Fibroblast of lung (primary cell): ENCODE measurements around the gene WDR37. TPM values are rescaled to one million over a fixed set of nuclear protein-coding genes. Genes with fewer than 3 reads are reported as not detected.

Experiments
- DNase-seq, 2 donors: peaks; one replicate each; pipeline versions ENCODE4 v3.0.0 to v3.0.0-alpha.2; 2010; ENCODE audit warnings: low read depth in 2 of 2
- H2AFZ ChIP-seq: 2 replicates; pipeline ENCODE4 v1.5.1; 2012; ENCODE audit warnings: low read length, control low read depth, inconsistent platforms
- H3K27ac ChIP-seq: 2 replicates; pipeline ENCODE4 v1.5.1; 2011; ENCODE audit warnings: low read length, control low read depth; ENCODE audit not compliant: insufficient read depth
- H3K27me3 ChIP-seq: 2 replicates; pipeline ENCODE4 v1.5.1; 2011; ENCODE audit warnings: mild to moderate bottlenecking, low read length; ENCODE audit not compliant: control insufficient read depth, insufficient read depth
- H3K36me3 ChIP-seq: 2 replicates; pipeline ENCODE4 v1.5.1; 2011; ENCODE audit warnings: low read length; ENCODE audit not compliant: control insufficient read depth, insufficient read depth
- H3K4me1 ChIP-seq: 2 replicates; pipeline ENCODE4 v1.5.1; 2011; ENCODE audit warnings: low read length; ENCODE audit not compliant: control insufficient read depth, insufficient read depth; ENCODE audit errors: extremely low read depth
- H3K4me2 ChIP-seq: 2 replicates; pipeline ENCODE4 v1.5.1; 2011; ENCODE audit warnings: low read length, control low read depth; ENCODE audit not compliant: insufficient read depth; ENCODE audit errors: extremely low read depth
- H3K4me3 ChIP-seq, 4 experiments: fragments of 200-600 bp in 1 of 4; sonication (generic) in 1 of 4; replicated peaks in 1 of 4; 2 replicates each; pipeline ENCODE4 v1.5.1; 2011 to 2016; ENCODE audit warnings: low read length in 4 of 4, low read depth in 3 of 4, mild to moderate bottlenecking in 3 of 4, control low read depth in 2 of 4, inconsistent platforms in 1 of 4, mixed read lengths in 1 of 4; ENCODE audit not compliant: insufficient read depth in 1 of 4; ENCODE audit errors: control extremely low read depth in 1 of 4
- H3K79me2 ChIP-seq: 2 replicates; pipeline ENCODE4 v1.5.1; 2012; ENCODE audit warnings: mild to moderate bottlenecking, low read length, inconsistent platforms; ENCODE audit not compliant: control insufficient read depth, insufficient read depth
- H3K9ac ChIP-seq: 2 replicates; pipeline ENCODE4 v1.5.1; 2011; ENCODE audit warnings: mild to moderate bottlenecking, low read length, control low read depth; ENCODE audit not compliant: insufficient read depth
- H3K9me3 ChIP-seq: 2 replicates; pipeline ENCODE4 v1.5.1; 2012; ENCODE audit warnings: low read depth, low read length; ENCODE audit not compliant: control insufficient read depth, insufficient read depth
- H4K20me1 ChIP-seq: 2 replicates; pipeline ENCODE4 v1.5.1; 2011; ENCODE audit warnings: low read length; ENCODE audit not compliant: control insufficient read depth, insufficient read depth; ENCODE audit errors: extremely low read depth
- EZH2 ChIP-seq: IDR thresholded peaks from 2 replicates; pipeline ENCODE4 v1.5.1; 2012; ENCODE audit warnings: low read length, control low read depth, mild to moderate bottlenecking; ENCODE audit errors: missing control alignments
- polyA plus RNA-seq, 2 donors: library from polyadenylated mRNA; depleted of rRNA in 1 of 2; stranded (reverse) in 1 of 2; unstranded in 1 of 2; fragments of >200 nt; gene quantifications; 2 replicates each; pipeline ENCODE4 v1.2.1, GENCODE V29; 2011 to 2012; ENCODE audit warnings: missing spikeins in 1 of 2
- total RNA-seq: library from RNA; depleted of rRNA; stranded (reverse); fragments of >200 nt; gene quantifications from 2 replicates; pipeline ENCODE4 v1.2.1, GENCODE V29; 2014
- TF ChIP-seq, protein P1 (sequence below), 2 donors: IDR thresholded peaks in 1 of 2; conservative IDR thresholded peaks in 1 of 2; 1 replicate in 1 of 2; 2 replicates in 1 of 2; pipeline ENCODE4 v1.5.1; 2011 to 2012; ENCODE audit warnings: low read length in 2 of 2, control low read depth in 1 of 2, inconsistent platforms in 1 of 2, low read depth in 1 of 2, mild to moderate bottlenecking in 1 of 2

Gene WDR37
- total and polyA plus RNA-seq, 2 donors (not counting 1 experiment from before 2014, with no cell fraction given), result 13.0 to 15.8 TPM

DNA sequence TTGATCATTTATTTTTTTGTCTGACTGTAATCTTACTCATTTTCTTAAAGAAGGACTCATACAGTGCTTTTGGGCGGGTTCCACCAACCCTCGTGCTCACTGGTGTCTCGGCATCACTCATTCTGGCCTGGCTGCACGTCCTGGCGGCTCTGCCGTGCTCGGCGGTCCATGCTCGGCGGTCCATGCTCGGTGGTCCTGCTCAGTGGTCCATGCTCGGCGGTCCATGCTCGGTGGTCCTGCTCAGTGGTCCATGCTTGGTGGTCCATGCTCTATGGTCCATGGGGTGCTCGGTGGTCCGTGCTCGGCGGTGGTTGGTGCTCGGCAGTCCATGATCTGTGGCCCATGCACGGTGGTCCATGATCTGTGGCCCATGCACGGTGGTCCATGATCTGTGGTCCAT lies 72.5 kb downstream of the WDR37 start:
- Histone ChIP-seq H3K4me1 (no peaks in the 10 kb centered on the region), H3K36me3 (peaks cover 16% of the 10 kb centered on the region), H3K4me3 (no peak overlapping the region), H3K9ac (no peak overlapping the region), H3K27ac (no peak overlapping the region), H3K79me2 (no peaks in the 10 kb centered on the region), H3K27me3 (no peaks in the 10 kb centered on the region), H4K20me1 (no peaks in the 10 kb centered on the region), H3K4me2 (no peak overlapping the region), H3K9me3 (no peaks in the 10 kb centered on the region), H2AFZ (no peak overlapping the region)
- TF ChIP-seq, protein P1, sequence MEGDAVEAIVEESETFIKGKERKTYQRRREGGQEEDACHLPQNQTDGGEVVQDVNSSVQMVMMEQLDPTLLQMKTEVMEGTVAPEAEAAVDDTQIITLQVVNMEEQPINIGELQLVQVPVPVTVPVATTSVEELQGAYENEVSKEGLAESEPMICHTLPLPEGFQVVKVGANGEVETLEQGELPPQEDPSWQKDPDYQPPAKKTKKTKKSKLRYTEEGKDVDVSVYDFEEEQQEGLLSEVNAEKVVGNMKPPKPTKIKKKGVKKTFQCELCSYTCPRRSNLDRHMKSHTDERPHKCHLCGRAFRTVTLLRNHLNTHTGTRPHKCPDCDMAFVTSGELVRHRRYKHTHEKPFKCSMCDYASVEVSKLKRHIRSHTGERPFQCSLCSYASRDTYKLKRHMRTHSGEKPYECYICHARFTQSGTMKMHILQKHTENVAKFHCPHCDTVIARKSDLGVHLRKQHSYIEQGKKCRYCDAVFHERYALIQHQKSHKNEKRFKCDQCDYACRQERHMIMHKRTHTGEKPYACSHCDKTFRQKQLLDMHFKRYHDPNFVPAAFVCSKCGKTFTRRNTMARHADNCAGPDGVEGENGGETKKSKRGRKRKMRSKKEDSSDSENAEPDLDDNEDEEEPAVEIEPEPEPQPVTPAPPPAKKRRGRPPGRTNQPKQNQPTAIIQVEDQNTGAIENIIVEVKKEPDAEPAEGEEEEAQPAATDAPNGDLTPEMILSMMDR (conservative IDR thresholded peaks at IDR 0.05 in 1 of 2, IDR thresholded peaks at IDR 0.05 in 1 of 2; ENCODE audit: low read depth in 1 of 2, low read length in 2 of 2), result no peak
- no peak for TF ChIP-seq EZH2
- no peak for DNase-seq

DNA sequence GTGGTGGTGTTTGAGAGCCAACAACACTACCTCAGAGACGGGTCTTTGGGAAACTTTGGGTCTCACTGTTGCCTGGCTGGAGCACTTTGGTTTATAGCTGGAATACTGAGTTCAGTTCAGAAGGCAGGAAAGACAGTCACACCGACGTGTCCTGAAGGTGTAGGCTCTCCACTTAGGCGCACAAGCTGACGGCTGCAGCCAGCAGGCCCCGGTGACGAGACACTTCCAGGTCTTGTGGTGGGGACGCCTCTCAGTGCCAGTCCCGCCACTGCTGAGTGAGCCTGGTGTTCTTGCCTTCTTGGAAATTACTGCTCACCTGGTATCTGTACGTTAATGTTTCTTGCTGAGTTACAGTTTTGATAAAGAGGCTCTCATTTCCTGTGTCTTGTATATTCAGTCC lies 74.0 kb downstream of the WDR37 start:
- H2AFZ ChIP-seq, result no peak overlapping the region
- DNase-seq, result no peak
- no peaks in the 10 kb centered on the region for H3K27me3 ChIP-seq
- H3K9me3 ChIP-seq, result no peaks in the 10 kb centered on the region
- H3K79me2 ChIP-seq, result no peaks in the 10 kb centered on the region
- H3K27ac ChIP-seq, result no peak overlapping the region
- H3K36me3 ChIP-seq, result peaks cover 12% of the 10 kb centered on the region
- no peak overlapping the region for H3K9ac ChIP-seq
- no peaks in the 10 kb centered on the region for H4K20me1 ChIP-seq
- TF ChIP-seq, protein P1 (conservative IDR thresholded peaks at IDR 0.05 in 1 of 2, IDR thresholded peaks at IDR 0.05 in 1 of 2; ENCODE audit: low read depth in 1 of 2, low read length in 2 of 2), result no peak
- TF ChIP-seq EZH2, result no peak
- no peak overlapping the region for H3K4me3 ChIP-seq
- no peak overlapping the region for H3K4me2 ChIP-seq
- no peaks in the 10 kb centered on the region for H3K4me1 ChIP-seq

DNA sequence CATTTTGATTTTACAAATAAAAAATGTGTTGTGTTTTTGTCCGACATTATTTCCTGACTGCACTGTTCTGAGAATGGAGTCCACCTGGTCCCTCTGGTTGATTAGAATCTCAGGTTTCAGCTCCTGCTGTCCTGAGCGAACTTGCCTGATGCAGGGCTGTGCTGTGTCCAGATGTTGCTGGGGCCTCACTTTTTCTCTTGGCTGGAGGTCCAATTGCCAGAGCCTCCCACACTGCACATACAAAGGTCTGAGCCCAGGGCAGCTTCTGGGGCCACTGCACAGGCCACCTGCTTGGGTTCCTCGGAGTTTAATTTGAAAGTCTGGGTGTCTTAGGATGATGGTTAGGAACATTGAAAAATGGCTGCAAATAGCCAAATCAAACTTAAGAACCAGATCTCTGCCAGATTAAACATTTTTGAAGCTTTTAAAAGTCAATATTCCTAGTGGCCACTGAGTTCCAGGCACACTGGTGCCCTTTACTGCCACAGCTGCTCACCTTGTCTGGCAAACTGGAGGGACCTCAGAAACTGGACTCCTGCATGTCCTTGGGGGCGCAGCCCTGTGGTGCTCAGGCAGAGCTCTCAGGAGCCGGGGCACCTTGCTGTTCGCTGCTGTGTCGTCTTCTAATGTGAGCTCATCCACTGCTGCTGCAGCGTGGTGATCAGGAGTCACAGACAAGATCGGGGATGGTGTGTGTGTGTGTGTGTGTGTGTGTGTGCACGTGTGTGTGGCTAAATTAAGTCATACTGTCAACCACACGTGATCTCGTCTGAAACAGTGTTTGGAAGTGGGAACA lies 75.0 kb downstream of the WDR37 start:
- H3K79me2 ChIP-seq, result no peaks in the 10 kb centered on the region
- H4K20me1 ChIP-seq, result no peaks in the 10 kb centered on the region
- no peak overlapping the region for H3K4me3 ChIP-seq
- no peak overlapping the region for H3K9ac ChIP-seq
- H3K36me3 ChIP-seq, result peaks cover 12% of the 10 kb centered on the region
- TF ChIP-seq, protein P1 (conservative IDR thresholded peaks at IDR 0.05 in 1 of 2, IDR thresholded peaks at IDR 0.05 in 1 of 2; ENCODE audit: low read depth in 1 of 2, low read length in 2 of 2), result no peak
- no peak for TF ChIP-seq EZH2
- no peak overlapping the region for H3K4me2 ChIP-seq
- no peaks in the 10 kb centered on the region for H3K9me3 ChIP-seq
- H2AFZ ChIP-seq, result no peak overlapping the region
- no peaks in the 10 kb centered on the region for H3K4me1 ChIP-seq
- no peaks in the 10 kb centered on the region for H3K27me3 ChIP-seq
- DNase-seq, result no peak
- no peak overlapping the region for H3K27ac ChIP-seq
